DND-41 (cell line): ENCODE measurements around the gene ING2.

Source experiments
- CTCF ChIP-seq: IDR thresholded peaks from 2 replicates; pipeline ENCODE4 v1.5.1; 2012; ENCODE audit warnings: borderline replicate concordance, low read length, moderate library complexity, mild to moderate bottlenecking; ENCODE audit not compliant: poor library complexity, severe bottlenecking; ENCODE audit errors: extremely low read depth
- EZH2 ChIP-seq: IDR thresholded peaks from 3 replicates; pipeline ENCODE4 v1.6.1; 2012; ENCODE audit warnings: borderline replicate concordance, low read depth, mild to moderate bottlenecking, moderate library complexity, low read length, inconsistent platforms; ENCODE audit not compliant: severe bottlenecking

GRCh38 chr4:183499389-183499788, 5.5 kb upstream of the ING2 start:
- no peak for TF ChIP-seq CTCF
- TF ChIP-seq EZH2 = no peak
